ENCODE data around the gene PPP1R13L. TPM values are rescaled to one million over a fixed set of nuclear protein-coding genes. Genes with fewer than 3 reads are reported as not detected.

The PPP1R13L gene
- total and polyA plus RNA-seq, 2 donors (not counting 1 experiment from before 2014, with no cell fraction given): 7.4 to 9.2 TPM

GRCh38 chr19:45402298-45403061, 2.4 kb downstream of the PPP1R13L start:
- H3K4me2 ChIP-seq (replicated peaks; ENCODE audit: low read depth, low read length, poor library complexity, severe bottlenecking): peak overlapping the region; percentile 65
- WGBS (ENCODE audit: insufficient coverage): 24% methylated on average over 40 of the region's 40 CpGs
- H3K9me3 Mint-ChIP-seq (ENCODE audit: insufficient read depth): no peaks in the 10 kb centered on the region
- peaks cover 0 to 12% (median 0%) of the 10 kb centered on the region in 3 donors for H3K9me3 ChIP-seq (ENCODE audit: control extremely low read depth in 1 of 3, control insufficient read depth in 2 of 3, insufficient read depth in 1 of 3, low read length in 2 of 3)
- H3K4me3 ChIP-seq (ENCODE audit: control extremely low read depth in 1 of 5, extremely low read depth in 1 of 5, insufficient read depth in 1 of 5, low read depth in 2 of 5, low read length in 4 of 5): no peak overlapping the region
- H3K36me3 ChIP-seq (replicated peaks in 1 of 2; ENCODE audit: control extremely low read depth in 1 of 2, control insufficient read depth in 1 of 2, extremely low read depth in 1 of 2, insufficient read depth in 2 of 2, low read length in 1 of 2): no peaks in the 10 kb centered on the region
- TF ChIP-seq CTCF (IDR thresholded peaks at IDR 0.05) (peak; percentile 72), EZH2 (IDR thresholded peaks at IDR 0.05; ENCODE audit: borderline replicate concordance, insufficient read depth, low read depth, low read length, poor library complexity, severe bottlenecking) (no peak)
- peaks cover 28% of the 10 kb centered on the region for H4K20me1 ChIP-seq (ENCODE audit: control insufficient read depth, insufficient read depth, low read length, poor library complexity, severe bottlenecking)
- no peak overlapping the region for H3K27ac Mint-ChIP-seq
- DNase-seq (peak; percentile 72), ATAC-seq (ENCODE audit: low read depth) (no peak)
- peaks cover 43% of the 10 kb centered on the region for H3K4me1 Mint-ChIP-seq
- intact Hi-C loops (cut with micrococcal nuclease): loop anchor here (1.0 to 10.0 kb wide), 2 partner anchors 76 to 592 kb away; partner anchors contain the start of gene CCDC61
- H3K4me3 Mint-ChIP-seq: no peak overlapping the region
- H3K27ac ChIP-seq (ENCODE audit: low read length in 2 of 2): no peak overlapping the region
- H3K9ac ChIP-seq (ENCODE audit: low read length): no peak overlapping the region
- H3K79me2 ChIP-seq (ENCODE audit: control insufficient read depth, insufficient read depth, low read length): peaks cover 31% of the 10 kb centered on the region
- ChIA-PET POLR2A (interaction anchor here (0.6 to 1.3 kb wide), 2 partner anchors 12 to 67 kb away, joined by 3 to 5 read pairs; no protein-coding TSS in a partner anchor), CTCF (interaction anchor here (0.6 to 4.9 kb wide), 29 partner anchors 9 to 377 kb away, joined by 3 to 66 read pairs (median 5); partner anchors contain the start of genes ERCC1 and QPCTL)
- peaks cover 30% of the 10 kb centered on the region for H3K27me3 Mint-ChIP-seq
- H3K4me1 ChIP-seq (ENCODE audit: control insufficient read depth in 2 of 2, insufficient read depth in 2 of 2, low read length in 2 of 2): peaks cover 43 to 50% of the 10 kb centered on the region in 2 donors
- no peak overlapping the region for H2AFZ ChIP-seq (ENCODE audit: insufficient read depth, low read depth, low read length, poor library complexity, severe bottlenecking)
- H3K27me3 ChIP-seq (replicated peaks in 1 of 4; ENCODE audit: control extremely low read depth in 1 of 4, control insufficient read depth in 3 of 4, insufficient read depth in 4 of 4, low read length in 3 of 4): peaks cover 0 to 52% (median 29%) of the 10 kb centered on the region in 4 experiments

- Histone ChIP-seq H3K27me3 (replicated peaks in 1 of 4; ENCODE audit: control extremely low read depth in 1 of 4, control insufficient read depth in 3 of 4, insufficient read depth in 4 of 4, low read length in 3 of 4) (peaks cover 0 to 55% (median 30%) of the 10 kb centered on the region in 4 experiments), H3K36me3 (replicated peaks in 1 of 2; ENCODE audit: control extremely low read depth in 1 of 2, control insufficient read depth in 1 of 2, extremely low read depth in 1 of 2, insufficient read depth in 2 of 2, low read length in 1 of 2) (no peaks in the 10 kb centered on the region), H3K4me3 (ENCODE audit: control extremely low read depth in 1 of 5, extremely low read depth in 1 of 5, insufficient read depth in 1 of 5, low read depth in 2 of 5, low read length in 4 of 5) (no peak overlapping the region), H3K4me1 (ENCODE audit: control insufficient read depth in 2 of 2, insufficient read depth in 2 of 2, low read length in 2 of 2) (peaks cover 36 to 44% of the 10 kb centered on the region in 2 donors), H2AFZ (ENCODE audit: insufficient read depth, low read depth, low read length, poor library complexity, severe bottlenecking) (no peak overlapping the region), H3K79me2 (ENCODE audit: control insufficient read depth, insufficient read depth, low read length) (peaks cover 26% of the 10 kb centered on the region), H3K27ac (ENCODE audit: low read length in 2 of 2) (no peak overlapping the region), H3K4me2 (replicated peaks; ENCODE audit: low read depth, low read length, poor library complexity, severe bottlenecking) (no peak overlapping the region), H4K20me1 (ENCODE audit: control insufficient read depth, insufficient read depth, low read length, poor library complexity, severe bottlenecking) (peaks cover 28% of the 10 kb centered on the region), H3K9ac (ENCODE audit: low read length) (no peak overlapping the region), H3K9me3 (ENCODE audit: control extremely low read depth in 1 of 3, control insufficient read depth in 2 of 3, insufficient read depth in 1 of 3, low read length in 2 of 3) (peaks cover 0 to 12% (median 0%) of the 10 kb centered on the region in 3 donors)
- Mint-ChIP-seq H3K4me3 (no peak overlapping the region), H3K9me3 (ENCODE audit: insufficient read depth) (no peaks in the 10 kb centered on the region), H3K27ac (no peak overlapping the region), H3K4me1 (peaks cover 39% of the 10 kb centered on the region), H3K27me3 (peaks cover 33% of the 10 kb centered on the region)
- CTCF ChIA-PET: interaction anchor here (0.6 to 4.9 kb wide), 23 partner anchors 8 to 377 kb away, joined by 3 to 66 read pairs (median 5); partner anchors contain the start of genes ERCC1 and QPCTL
- 93% methylated on average over 2 of the region's 6 CpGs for WGBS (ENCODE audit: insufficient coverage)
- POLR2A ChIA-PET: interaction anchor here (0.6 kb wide), 1 partner anchor 13 kb away, joined by 3 read pairs; no protein-coding TSS in a partner anchor
- intact Hi-C loops (cut with micrococcal nuclease): loop anchor here (1.0 to 10.0 kb wide), 2 partner anchors 76 to 593 kb away; partner anchors contain the start of gene CCDC61
- no peak for DNase-seq
- no peak for TF ChIP-seq EZH2 (IDR thresholded peaks at IDR 0.05; ENCODE audit: borderline replicate concordance, insufficient read depth, low read depth, low read length, poor library complexity, severe bottlenecking)
- no peak for TF ChIP-seq CTCF (IDR thresholded peaks at IDR 0.05)
- no peak for ATAC-seq (ENCODE audit: low read depth)
These were observed 3.1 kb downstream of the PPP1R13L start for GRCh38 chr19:45401815-45402214.

All from B cell (primary cell).